ENCODE measurements around the gene GLDN.

DNA sequence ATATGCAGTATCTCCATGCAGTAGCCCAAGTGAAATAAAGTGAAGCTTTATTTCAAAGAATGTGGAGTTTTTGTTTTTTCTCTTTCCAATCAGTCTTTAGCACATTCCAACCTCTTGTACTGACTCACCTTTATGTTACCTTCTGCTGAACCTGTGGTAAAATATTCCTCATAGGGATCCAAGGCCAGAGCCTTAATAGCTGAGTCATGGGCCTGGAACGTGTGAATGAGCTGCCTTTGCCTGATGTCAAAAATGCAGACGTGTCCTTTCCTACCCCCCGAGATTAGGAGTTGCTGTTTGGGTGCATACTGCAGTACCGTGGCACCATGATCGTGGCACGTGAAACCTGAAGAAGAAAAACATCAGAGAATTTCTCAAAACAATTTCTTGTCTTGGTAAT lies 108.5 kb downstream of the GLDN start:
- TF ChIP-seq, protein P1, sequence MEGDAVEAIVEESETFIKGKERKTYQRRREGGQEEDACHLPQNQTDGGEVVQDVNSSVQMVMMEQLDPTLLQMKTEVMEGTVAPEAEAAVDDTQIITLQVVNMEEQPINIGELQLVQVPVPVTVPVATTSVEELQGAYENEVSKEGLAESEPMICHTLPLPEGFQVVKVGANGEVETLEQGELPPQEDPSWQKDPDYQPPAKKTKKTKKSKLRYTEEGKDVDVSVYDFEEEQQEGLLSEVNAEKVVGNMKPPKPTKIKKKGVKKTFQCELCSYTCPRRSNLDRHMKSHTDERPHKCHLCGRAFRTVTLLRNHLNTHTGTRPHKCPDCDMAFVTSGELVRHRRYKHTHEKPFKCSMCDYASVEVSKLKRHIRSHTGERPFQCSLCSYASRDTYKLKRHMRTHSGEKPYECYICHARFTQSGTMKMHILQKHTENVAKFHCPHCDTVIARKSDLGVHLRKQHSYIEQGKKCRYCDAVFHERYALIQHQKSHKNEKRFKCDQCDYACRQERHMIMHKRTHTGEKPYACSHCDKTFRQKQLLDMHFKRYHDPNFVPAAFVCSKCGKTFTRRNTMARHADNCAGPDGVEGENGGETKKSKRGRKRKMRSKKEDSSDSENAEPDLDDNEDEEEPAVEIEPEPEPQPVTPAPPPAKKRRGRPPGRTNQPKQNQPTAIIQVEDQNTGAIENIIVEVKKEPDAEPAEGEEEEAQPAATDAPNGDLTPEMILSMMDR (IDR thresholded peaks at IDR 0.05) = no peak
- TF ChIP-seq MAFK (IDR thresholded peaks at IDR 0.05; ENCODE audit: partially characterized antibody) (peak; percentile 59), RFX5 (IDR thresholded peaks at IDR 0.05) (no peak), CEBPB (IDR thresholded peaks at IDR 0.05) (no peak), JUN (IDR thresholded peaks at IDR 0.05) (no peak), FOSL2 (IDR thresholded peaks at IDR 0.05) (no peak), FOSL2 (CRISPR knock-in tag; IDR thresholded peaks at IDR 0.05) (no peak), POLR2A (IDR thresholded peaks at IDR 0.05; ENCODE audit: low read length) (no peak), MAZ (IDR thresholded peaks at IDR 0.05; ENCODE audit: borderline replicate concordance, low read depth, low read length) (no peak), TP53 (CRISPR knock-in tag; IDR thresholded peaks at IDR 0.05) (no peak)
